HCT116 (cell line): ENCODE data around the gene MUC5B. TPM values are rescaled to one million over a fixed set of nuclear protein-coding genes. Genes with fewer than 3 reads are reported as not detected.

Experiments
- ATAC-seq: fragments of 200-7000 bp; cut with Tn5 transposase; 2 replicates; pipeline ENCODE4 v1.9.1; 2020; ENCODE audit warnings: mild to moderate bottlenecking, moderate library complexity
- BruUV-seq: library from RNA; stranded (reverse); fragments of 400-500 nt; replicated peaks from 2 replicates; lab custom pipeline; 2021; lab: Mats Ljungman, UMichigan
- CTCF ChIA-PET: fragments of 300-600 bp; sonication (Branson Sonifier 250); formaldehyde crosslinking; loops from one replicate; lab custom pipeline; 2021; ENCODE audit warnings: antibody characterized with exemption; lab: Charles Lee
- POLR2A ChIA-PET: fragments of 300-600, 350-600 bp; sonication (Branson Sonifier 250); formaldehyde crosslinking; loops from one replicate; lab custom pipeline; 2021; ENCODE audit warnings: antibody characterized with exemption; lab: Charles Lee
- RAD21 ChIA-PET, 2 experiments: fragments of 300-600 bp; sonication (Branson Sonifier 250); formaldehyde crosslinking; loops; one replicate each; lab custom pipeline; 2023; ENCODE audit warnings: low total read pairs in 2 of 2; ENCODE audit not compliant: uncharacterized antibody in 2 of 2, unreplicated experiment in 2 of 2, low non-redundant PET in 1 of 2; lab: Charles Lee
- DNase-seq: peaks from one replicate; pipeline ENCODE4 v3.0.0-alpha.2; 2010; ENCODE audit warnings: low read depth, low spot score
- H2AFZ ChIP-seq: fragments of 200-600 bp; shearing (Covaris generic), sonication (generic); 2 replicates; pipeline ENCODE4 v1.6.1; 2017; ENCODE audit warnings: low read depth, mixed run types, mixed read lengths, antibody characterized with exemption, low read length; ENCODE audit not compliant: poor library complexity, severe bottlenecking
- H3K27ac ChIP-seq: 2 replicates; pipeline ENCODE4 v1.5.1; 2012; ENCODE audit warnings: low read depth, low read length
- H3K27me3 ChIP-seq: fragments of 200-600 bp; sonication (generic); 2 replicates; pipeline ENCODE4 v1.6.1; 2016; ENCODE audit warnings: mixed run types, low read length, mixed read lengths; ENCODE audit not compliant: insufficient read depth
- H3K36me3 ChIP-seq, 2 experiments: fragments of 200-500 bp in 1 of 2; fragments of 200-600 bp in 1 of 2; sonication (Bioruptor generic) in 1 of 2; sonication (generic) in 1 of 2; 2 replicates each; pipeline versions ENCODE4 v1.5.1 to v1.6.1; 2014 to 2016; ENCODE audit warnings: low read length in 2 of 2, inconsistent platforms in 1 of 2, mixed read lengths in 1 of 2, mixed run types in 1 of 2; ENCODE audit not compliant: insufficient read depth in 2 of 2, control insufficient read depth in 1 of 2
- H3K4me1 ChIP-seq, 2 experiments: fragments of 200-600 bp in 1 of 2; sonication (generic) in 1 of 2; 2 replicates each; pipeline versions ENCODE4 v1.5.1 to v1.6.1; 2012 to 2017; ENCODE audit warnings: low read length in 2 of 2, inconsistent platforms in 1 of 2, mild to moderate bottlenecking in 1 of 2, mixed read lengths in 1 of 2, mixed run types in 1 of 2, moderate library complexity in 1 of 2; ENCODE audit not compliant: insufficient read depth in 2 of 2, control insufficient read depth in 1 of 2
- H3K4me2 ChIP-seq: fragments of 200-600 bp; sonication (generic); 2 replicates; pipeline ENCODE4 v1.6.1; 2017; ENCODE audit warnings: mixed run types, low read length, mixed read lengths
- H3K4me3 ChIP-seq, 2 experiments: fragments of 200-600 bp in 1 of 2; sonication (generic) in 1 of 2; replicated peaks in 1 of 2; 2 replicates each; pipeline ENCODE4 v1.5.1; 2011 to 2016; ENCODE audit warnings: low read length in 2 of 2, control low read depth in 1 of 2, low read depth in 1 of 2, mild to moderate bottlenecking in 1 of 2, mixed read lengths in 1 of 2, mixed run types in 1 of 2
- H3K79me2 ChIP-seq: fragments of 200-600 bp; sonication (generic); 2 replicates; pipeline ENCODE4 v1.6.1; 2017; ENCODE audit warnings: mild to moderate bottlenecking, mixed run types, low read length, moderate library complexity, mixed read lengths; ENCODE audit not compliant: insufficient read depth
- H3K9ac ChIP-seq: fragments of 200-600 bp; sonication (generic); 2 replicates; pipeline ENCODE4 v1.6.1; 2016; ENCODE audit warnings: low read length, mixed read lengths
- H3K9me2 ChIP-seq: fragments of 200-600 bp; sonication (generic), shearing (Covaris generic); 2 replicates; pipeline ENCODE4 v1.6.1; 2017; ENCODE audit warnings: mixed run types, mild to moderate bottlenecking, moderate library complexity; ENCODE audit not compliant: insufficient read depth
- H3K9me3 ChIP-seq, 2 experiments: fragments of 200-500 bp in 1 of 2; fragments of 200-600 bp in 1 of 2; sonication (Bioruptor generic) in 1 of 2; sonication (generic) in 1 of 2; 2 replicates each; pipeline ENCODE4 v1.6.1; 2014 to 2017; ENCODE audit warnings: low read length in 2 of 2, mixed read lengths in 2 of 2, inconsistent platforms in 1 of 2, low read depth in 1 of 2, mild to moderate bottlenecking in 1 of 2, mixed run types in 1 of 2, moderate library complexity in 1 of 2; ENCODE audit not compliant: control insufficient read depth in 1 of 2, insufficient read depth in 1 of 2
- H4K20me1 ChIP-seq: fragments of 200-600 bp; sonication (generic), shearing (Covaris generic); 2 replicates; pipeline ENCODE4 v1.6.1; 2017; ENCODE audit warnings: mixed run types, mild to moderate bottlenecking, moderate library complexity; ENCODE audit not compliant: insufficient read depth
- ATF3 ChIP-seq: IDR thresholded peaks from 2 replicates; pipeline ENCODE4 v1.6.1; 2012
- CBX3 ChIP-seq: IDR thresholded peaks from 2 replicates; pipeline ENCODE4 v1.6.1; 2012; ENCODE audit warnings: low read depth
- CEBPB ChIP-seq: IDR thresholded peaks from 2 replicates; pipeline ENCODE4 v1.6.1; 2012; ENCODE audit warnings: low read depth
- CTCF ChIP-seq, 3 experiments: fragments of 200-600 bp in 1 of 3; sonication (generic) in 1 of 3; IDR thresholded peaks in 2 of 3; conservative IDR thresholded peaks in 1 of 3; 2 replicates each; pipeline ENCODE4 v1.5.1; 2012 to 2017; ENCODE audit warnings: low read depth in 2 of 3, low read length in 2 of 3, antibody characterized with exemption in 1 of 3, borderline replicate concordance in 1 of 3, control low read depth in 1 of 3, mild to moderate bottlenecking in 1 of 3, mixed read lengths in 1 of 3, mixed run types in 1 of 3, moderate library complexity in 1 of 3; ENCODE audit not compliant: insufficient read depth in 1 of 3
- EZH2 ChIP-seq: fragments of 200-600 bp; sonication (generic); IDR thresholded peaks from 2 replicates; pipeline ENCODE4 v1.6.1; 2017; ENCODE audit warnings: antibody characterized with exemption, mixed run types
- EZH2phosphoT487 ChIP-seq: fragments of 200-600 bp; IDR thresholded peaks from 2 replicates; pipeline ENCODE4 v1.6.1; 2018; ENCODE audit warnings: antibody characterized with exemption, borderline replicate concordance
- FOSL1 ChIP-seq: IDR thresholded peaks from 2 replicates; pipeline ENCODE4 v1.6.1; 2012; ENCODE audit warnings: low read depth
- JUND ChIP-seq: IDR thresholded peaks from 2 replicates; pipeline ENCODE4 v1.6.1; 2012
- MAX ChIP-seq: IDR thresholded peaks from 2 replicates; pipeline ENCODE4 v1.6.1; 2012
- POLR2A ChIP-seq: IDR thresholded peaks from 2 replicates; pipeline ENCODE4 v1.7.0; 2011; ENCODE audit warnings: borderline replicate concordance; ENCODE audit not compliant: insufficient read depth, insufficient read length; ENCODE audit errors: extremely low read depth
- POLR2AphosphoS5 ChIP-seq: IDR thresholded peaks from 2 replicates; pipeline ENCODE4 v1.6.1; 2011; ENCODE audit warnings: mild to moderate bottlenecking, low read depth, low read length, moderate library complexity
- SP1 ChIP-seq: IDR thresholded peaks from 2 replicates; pipeline ENCODE4 v1.6.1; 2012; ENCODE audit warnings: low read depth
- SRF ChIP-seq: IDR thresholded peaks from 2 replicates; pipeline ENCODE4 v1.6.1; 2012; ENCODE audit warnings: low read depth
- TCF7L2 ChIP-seq: IDR thresholded peaks from 2 replicates; pipeline ENCODE4 v1.7.0; 2011; ENCODE audit warnings: borderline replicate concordance, inconsistent platforms; ENCODE audit not compliant: insufficient read depth, insufficient read length; ENCODE audit errors: extremely low read depth
- ZBTB33 ChIP-seq: IDR thresholded peaks from 2 replicates; pipeline ENCODE4 v1.6.1; 2011; ENCODE audit warnings: mild to moderate bottlenecking, low read length, moderate library complexity; ENCODE audit not compliant: insufficient replicate concordance; ENCODE audit errors: extremely low read depth
- ZFX ChIP-seq: fragments of 450-650 bp; IDR thresholded peaks from 2 replicates; pipeline ENCODE4 v1.6.1; 2017
- intact Hi-C: fragments of 100-400 bp; cut with micrococcal nuclease; formaldehyde crosslinking; loops from 2 replicates; pipeline ENCODE4 v1.10.0; 2022
- total RNA-seq: library from RNA; stranded (reverse); gene quantifications from one replicate; pipeline ENCODE4 v1.2.1, GENCODE V29; 2021; ENCODE audit not compliant: unreplicated experiment

The MUC5B gene
- total RNA-seq, 1 experiment from 2014 or later, result 1.5 TPM

DNA sequence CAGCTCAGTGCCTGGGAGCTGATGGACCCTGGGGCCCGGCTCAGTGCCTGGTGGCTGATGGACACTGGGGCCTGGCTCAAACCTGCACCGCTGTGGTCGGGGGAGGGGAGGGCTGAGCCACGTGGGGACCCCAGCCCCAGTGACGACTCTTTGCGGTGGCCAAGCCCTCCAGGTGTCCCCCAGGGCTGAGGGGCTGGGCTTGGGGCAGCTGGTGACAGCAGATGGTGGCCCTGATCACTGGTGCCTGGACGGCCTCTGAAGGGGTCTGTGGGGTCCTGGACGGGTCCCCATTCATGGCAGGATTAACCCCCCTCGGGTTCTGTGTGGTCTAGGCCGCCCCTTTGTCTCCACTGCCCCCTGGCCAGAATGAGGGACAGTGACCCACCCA, 3.4 kb upstream of the MUC5B start:
- ChIA-PET POLR2A (no interaction called here), RAD21 (no interaction called here), CTCF (no interaction called here)
- intact Hi-C loops, result no loop called here
- Histone ChIP-seq H3K9me3 (no peaks in the 10 kb centered on the region), H3K9ac (no peak overlapping the region), H3K4me1 (no peaks in the 10 kb centered on the region), H3K4me3 (no peak overlapping the region), H3K27me3 (0 out of 2 replicates have a peak, but pooled peaks cover 9% of the 10 kb centered on the region), H3K27ac (no peak overlapping the region), H3K4me2 (no peak overlapping the region), H4K20me1 (no peaks in the 10 kb centered on the region), H2AFZ (no peak overlapping the region), H3K79me2 (no peaks in the 10 kb centered on the region), H3K36me3 (no peaks in the 10 kb centered on the region), H3K9me2 (no peaks in the 10 kb centered on the region)
- no peak for DNase-seq
- TF ChIP-seq CBX3, result no peak
- TF ChIP-seq JUND, result no peak
- TF ChIP-seq SRF, result no peak
- no peak for TF ChIP-seq ATF3
- no TSS peak for BruUV-seq
- ATAC-seq, result no peak

DNA sequence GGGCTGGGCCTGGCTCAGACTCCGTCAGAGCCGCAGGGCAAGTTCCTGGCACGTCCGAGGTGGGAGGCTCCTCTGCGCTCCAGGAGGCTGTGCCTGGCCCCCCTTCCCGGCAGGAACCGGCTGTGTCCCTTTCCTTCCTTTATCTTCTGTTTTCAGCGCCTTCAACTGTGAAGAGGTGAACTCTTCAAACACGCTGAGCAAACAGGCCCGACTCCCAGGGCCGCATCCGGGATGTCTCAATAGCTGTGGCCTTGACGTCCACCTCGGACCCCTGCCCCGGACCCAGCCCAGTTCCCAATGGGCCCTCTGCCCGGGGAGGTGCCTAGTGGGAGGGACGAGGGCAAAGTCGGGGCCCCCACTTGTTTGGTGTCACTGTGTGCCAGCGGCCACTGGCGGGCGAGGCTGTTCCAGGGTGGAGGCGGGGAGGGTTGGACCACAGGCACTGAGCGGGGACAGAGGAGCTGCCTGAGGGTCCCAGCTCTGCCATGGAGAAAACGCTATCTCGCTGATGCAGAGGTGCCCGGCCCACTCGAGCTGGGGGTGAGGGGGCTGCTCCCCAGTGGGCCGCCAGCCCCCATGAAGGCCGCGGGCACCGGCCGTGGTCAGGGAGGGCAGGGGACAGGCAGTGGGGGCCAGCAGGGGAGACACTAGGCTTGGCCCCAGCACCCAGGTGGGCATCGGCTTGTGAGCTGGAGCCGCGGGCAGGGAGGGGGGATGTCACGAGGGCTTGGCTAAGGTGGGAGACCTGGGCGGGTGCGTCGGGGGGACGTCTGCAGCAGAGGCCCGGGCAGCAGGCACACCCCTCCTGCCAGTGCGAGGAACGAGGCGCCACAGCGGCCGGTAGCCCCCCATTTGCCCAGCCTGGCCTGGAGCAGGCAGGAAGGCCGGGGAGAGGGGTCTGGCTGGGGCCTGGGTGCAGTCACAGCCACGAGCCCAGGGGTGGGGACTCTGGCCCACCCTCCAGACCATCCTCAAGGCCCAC, 2.7 kb upstream of the MUC5B start:
- no peak overlapping the region for H3K9ac ChIP-seq
- no peak overlapping the region for H2AFZ ChIP-seq
- H3K9me3 ChIP-seq, result no peaks in the 10 kb centered on the region
- POLR2A ChIA-PET, result no interaction called here
- H3K4me3 ChIP-seq, result no peak overlapping the region
- 0 out of 2 replicates have a peak, but pooled peaks cover 2% of the 10 kb centered on the region for H3K27me3 ChIP-seq
- ATAC-seq (no peak), DNase-seq (no peak)
- no peak overlapping the region for H3K27ac ChIP-seq
- BruUV-seq, result no TSS peak
- CTCF ChIA-PET, result interaction anchor here (0.6 kb wide), 1 partner anchor 18 kb away, joined by 4 read pairs; no protein-coding TSS in a partner anchor
- intact Hi-C loops, result no loop called here
- H3K36me3 ChIP-seq, result no peaks in the 10 kb centered on the region
- no peaks in the 10 kb centered on the region for H3K4me1 ChIP-seq
- RAD21 ChIA-PET, result no interaction called here
- H3K79me2 ChIP-seq, result no peaks in the 10 kb centered on the region
- no peaks in the 10 kb centered on the region for H3K9me2 ChIP-seq
- H3K4me2 ChIP-seq, result no peak overlapping the region
- H4K20me1 ChIP-seq, result no peaks in the 10 kb centered on the region
- TF ChIP-seq EZH2 (no peak), EZH2phosphoT487 (no peak), POLR2A (no peak), ZBTB33 (no peak), ZFX (no peak), CTCF (IDR thresholded peaks at IDR 0.05 in 2 of 3, conservative IDR thresholded peaks at IDR 0.05 in 1 of 3; ENCODE audit: borderline replicate concordance in 1 of 3, insufficient read depth in 1 of 3, low read depth in 2 of 3, low read length in 2 of 3) (no peak), FOSL1 (no peak), TCF7L2 (no peak), CEBPB (no peak), MAX (no peak), POLR2AphosphoS5 (no peak), SP1 (no peak)
